Tibial nerve (tissue), 4 donors: Measurements from ENCODE around the gene CD14. TPM values are rescaled to one million over a fixed set of nuclear protein-coding genes. Genes with fewer than 3 reads are reported as not detected.

Experiments
- DNase-seq, 2 donors: peaks; one replicate each; pipeline ENCODE4 v3.0.0-alpha.2; 2019; ENCODE audit warnings: low spot score in 2 of 2
- H3K27ac ChIP-seq, 4 donors: fragments of 200-600 bp; sonication (generic) in 3 of 4; one replicate each; pipeline ENCODE4 v1.5.1; 2017 to 2019; ENCODE audit warnings: mild to moderate bottlenecking in 1 of 4
- H3K27me3 ChIP-seq, 2 donors: fragments of 200-600 bp; sonication (generic) in 1 of 2; one replicate each; pipeline versions ENCODE4 v1.5.1 to v1.6.0; 2017 to 2019
- H3K36me3 ChIP-seq, 3 donors: fragments of 200-600 bp; sonication (generic); one replicate each; pipeline ENCODE4 v1.5.1; 2018 to 2019
- H3K4me1 ChIP-seq, 4 donors: fragments of 200-600 bp; sonication (generic) in 3 of 4; one replicate each; pipeline ENCODE4 v1.5.1; 2017 to 2019
- H3K4me3 ChIP-seq, 4 donors: fragments of 200-600 bp; sonication (generic) in 3 of 4; one replicate each; pipeline ENCODE4 v1.5.1; 2017 to 2019; ENCODE audit warnings: mild to moderate bottlenecking in 1 of 4, moderate library complexity in 1 of 4
- H3K9me3 ChIP-seq, 4 donors: fragments of 200-600 bp; sonication (generic) in 3 of 4; one replicate each; pipeline ENCODE4 v1.5.1; 2017 to 2019
- CTCF ChIP-seq, 5 experiments: fragments of 200-600 bp in 3 of 5; fragments of 450-650 bp in 2 of 5; sonication (generic) in 3 of 5; IDR thresholded peaks; one replicate each; pipeline ENCODE4 v1.5.1; 2016 to 2019; ENCODE audit warnings: antibody characterized with exemption in 5 of 5, mild to moderate bottlenecking in 3 of 5, moderate library complexity in 2 of 5
- EP300 ChIP-seq, 2 donors: sonication (generic); formaldehyde crosslinking; IDR thresholded peaks; one replicate each; pipeline ENCODE4 v1.6.1; 2017; ENCODE audit warnings: antibody characterized with exemption in 2 of 2, mild to moderate bottlenecking in 1 of 2
- POLR2A ChIP-seq, 2 donors: fragments of 450-650 bp; IDR thresholded peaks; one replicate each; pipeline ENCODE4 v1.6.1; 2017; ENCODE audit warnings: antibody characterized with exemption in 2 of 2, mild to moderate bottlenecking in 2 of 2, moderate library complexity in 2 of 2
- WGBS, 2 donors: methylation state at CpG; one replicate each; pipeline ENCODE4 v1.1.5; 2018; 5-methylcytosine and 5-hydroxymethylcytosine counted together
- total RNA-seq, 4 donors: library from RNA; depleted of rRNA; stranded (reverse); fragments of >200 nt; gene quantifications; one replicate each; pipeline ENCODE4 v1.1.0, GENCODE V29; 2016

The CD14 gene
- total RNA-seq, 4 donors from 2014 or later = 54.6 to 81.0 (median 77.0) TPM

DNA sequence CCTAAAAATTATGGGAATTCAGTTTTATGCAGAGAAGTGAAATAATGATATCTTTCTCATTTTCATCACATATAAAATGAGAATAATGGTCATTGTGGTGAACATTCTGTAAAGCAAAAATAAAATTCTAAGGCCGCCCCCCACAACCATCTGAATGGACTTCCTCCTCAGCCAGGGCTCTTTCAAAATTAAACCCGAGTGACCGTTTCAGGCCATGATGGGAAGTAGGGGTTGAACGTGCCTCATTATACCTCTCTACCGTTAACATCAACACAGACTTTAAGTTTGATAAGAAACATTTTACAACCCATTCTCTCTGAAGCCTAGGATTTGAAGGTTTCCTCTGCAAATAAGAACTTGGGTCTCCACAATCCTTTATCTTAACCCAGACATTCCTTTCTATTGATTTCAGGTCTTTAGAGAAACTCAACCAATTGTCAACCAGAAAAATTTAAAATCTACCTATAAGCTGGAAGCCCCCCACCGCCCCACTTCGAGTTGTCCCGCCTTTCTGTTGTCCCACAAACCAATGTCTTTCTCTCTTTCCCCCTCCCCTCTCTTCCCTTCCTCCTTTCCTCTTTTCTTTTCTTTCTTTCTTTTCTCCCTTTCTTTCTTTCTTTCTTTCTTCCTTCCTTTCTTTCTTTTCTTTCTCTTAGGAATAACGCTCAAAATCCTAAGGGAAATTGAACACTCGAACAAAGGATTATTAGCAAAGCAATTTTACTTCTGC is 4.6 kb upstream of the CD14 start:
- Histone ChIP-seq H3K9me3 (no peaks in the 10 kb centered on the region), H3K27me3 (no peaks in the 10 kb centered on the region), H3K27ac (no peak overlapping the region), H3K4me3 (no peak overlapping the region), H3K4me1 (peaks cover 0 to 43% (median 11%) of the 10 kb centered on the region in 4 donors), H3K36me3 (peaks cover 0 to 13% (median 0%) of the 10 kb centered on the region in 3 donors)
- DNase-seq = no peak
- TF ChIP-seq POLR2A (IDR thresholded peaks at IDR 0.05) (no peak), CTCF (IDR thresholded peaks at IDR 0.05) (no peak), EP300 (IDR thresholded peaks at IDR 0.05) (no peak)
- 82 to 88% methylated on average over 10 of the region's 10 CpGs for WGBS, 2 donors

- no peaks in the 10 kb centered on the region for H3K36me3 ChIP-seq
- H3K9me3 ChIP-seq = no peaks in the 10 kb centered on the region
- DNase-seq = no peak
- no peaks in the 10 kb centered on the region for H3K27me3 ChIP-seq
- H3K4me3 ChIP-seq = no peak overlapping the region
- peaks cover 0 to 37% (median 12%) of the 10 kb centered on the region in 4 donors for H3K4me1 ChIP-seq
- 86 to 93% methylated on average over 8 of the region's 8 CpGs for WGBS, 2 donors
- TF ChIP-seq EP300 (IDR thresholded peaks at IDR 0.05) = no peak
- no peak for TF ChIP-seq CTCF (IDR thresholded peaks at IDR 0.05)
- TF ChIP-seq POLR2A (IDR thresholded peaks at IDR 0.05) = no peak
- no peak overlapping the region for H3K27ac ChIP-seq
Observed at GRCh38 chr5:140635291-140636257, 2.6 kb upstream of the CD14 start.

- Histone ChIP-seq H3K4me1 (peaks cover 0 to 27% (median 9%) of the 10 kb centered on the region in 4 donors), H3K36me3 (no peaks in the 10 kb centered on the region), H3K4me3 (no peak overlapping the region), H3K27ac (no peak overlapping the region), H3K9me3 (no peaks in the 10 kb centered on the region), H3K27me3 (no peaks in the 10 kb centered on the region)
- no peak for DNase-seq
- WGBS, 2 donors = 49 to 64% methylated on average over 3 of the region's 3 CpGs
- TF ChIP-seq CTCF (IDR thresholded peaks at IDR 0.05) (no peak), EP300 (IDR thresholded peaks at IDR 0.05) (no peak), POLR2A (IDR thresholded peaks at IDR 0.05) (no peak)
Observed at GRCh38 chr5:140634103-140634502, 1.1 kb upstream of the CD14 start.

DNA sequence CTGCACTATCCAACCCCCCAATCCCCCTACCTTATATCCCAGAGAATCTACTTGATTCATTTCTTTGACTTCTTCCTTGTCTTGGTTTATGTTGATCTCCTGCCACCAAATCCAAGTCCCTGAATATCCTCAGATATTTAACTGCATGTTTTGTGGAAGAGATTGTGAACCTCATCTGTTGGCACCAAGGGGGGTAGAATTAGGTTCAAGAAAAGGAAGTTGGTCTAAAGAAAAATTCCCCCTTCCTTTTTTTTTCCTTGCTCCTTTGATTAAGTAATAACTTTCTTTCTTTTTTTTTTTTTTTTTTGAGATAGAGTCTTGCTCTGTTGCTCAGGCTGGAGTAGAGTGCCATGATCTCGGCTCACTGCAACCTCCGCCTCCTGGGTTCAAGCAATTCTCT is 526 bp upstream of the CD14 start:
- H3K9me3 ChIP-seq = no peaks in the 10 kb centered on the region
- WGBS, 2 donors = 91 to 92% methylated on average over 2 of the region's 2 CpGs
- TF ChIP-seq EP300 (IDR thresholded peaks at IDR 0.05) (no peak), CTCF (IDR thresholded peaks at IDR 0.05) (no peak), POLR2A (IDR thresholded peaks at IDR 0.05) (no peak)
- H3K27me3 ChIP-seq = no peaks in the 10 kb centered on the region
- H3K27ac ChIP-seq = peak overlapping the region in 3 of 4 donors; percentile 30 to 82 (median 80)
- peak overlapping the region in 1 of 4 donors; percentile 57 for H3K4me3 ChIP-seq
- peaks cover 0 to 23% (median 5%) of the 10 kb centered on the region in 4 donors for H3K4me1 ChIP-seq
- H3K36me3 ChIP-seq = no peaks in the 10 kb centered on the region
- DNase-seq = no peak
